HepG2 (cell line): ENCODE data around the gene GSDME. TPM values are rescaled to one million over a fixed set of nuclear protein-coding genes. Genes with fewer than 3 reads are reported as not detected.

Experiments used
- FOXK2 ChIP-seq: fragments of 450-650 bp; IDR thresholded peaks from 2 replicates; pipeline ENCODE4 v1.6.1; 2016
- HNRNPUL1 ChIP-seq: fragments of 200-400 bp; formaldehyde crosslinking; IDR thresholded peaks from 2 replicates; pipeline ENCODE4 v1.6.1; 2017; ENCODE audit warnings: low read depth, mild to moderate bottlenecking, low read length, moderate library complexity
- KDM6A ChIP-seq: IDR thresholded peaks from 2 replicates; pipeline ENCODE4 v1.6.1; 2016; ENCODE audit warnings: low read depth
- KMT2B ChIP-seq: IDR thresholded peaks from 2 replicates; pipeline ENCODE4 v1.6.1; 2016; ENCODE audit warnings: missing genetic modification reagents, missing compliant biosample characterization
- MLLT10 ChIP-seq: sonication (generic); formaldehyde crosslinking; IDR thresholded peaks from 2 replicates; pipeline ENCODE4 v1.4.0; 2020; ENCODE audit warnings: missing genetic modification reagents
- MYC ChIP-seq: sonication (generic); formaldehyde crosslinking; IDR thresholded peaks from 2 replicates; pipeline ENCODE4 v1.9.0; 2021; ENCODE audit warnings: missing genetic modification reagents, borderline replicate concordance
- NFYB ChIP-seq: sonication (generic); formaldehyde crosslinking; IDR thresholded peaks from 2 replicates; pipeline ENCODE4 v1.4.0; 2020; ENCODE audit warnings: missing genetic modification reagents
- PAWR ChIP-seq: sonication (generic); formaldehyde crosslinking; IDR thresholded peaks from 2 replicates; pipeline ENCODE4 v1.4.0; 2020; ENCODE audit warnings: missing genetic modification reagents, mild to moderate bottlenecking, borderline replicate concordance
- PRPF4 ChIP-seq: fragments of 200-400 bp; formaldehyde crosslinking; IDR thresholded peaks from 2 replicates; pipeline ENCODE4 v1.6.1; 2016; ENCODE audit warnings: low read length, low read depth; ENCODE audit not compliant: poor library complexity, severe bottlenecking
- RBAK ChIP-seq: sonication (generic); formaldehyde crosslinking; IDR thresholded peaks from 2 replicates; pipeline ENCODE4 v1.5.1; 2020; ENCODE audit warnings: mild to moderate bottlenecking, missing genetic modification reagents
- RFXAP ChIP-seq: sonication (generic); formaldehyde crosslinking; IDR thresholded peaks from 2 replicates; pipeline ENCODE4 v1.4.0; 2020; ENCODE audit warnings: missing genetic modification reagents, borderline replicate concordance
- SETDB1 ChIP-seq: sonication (generic); formaldehyde crosslinking; IDR thresholded peaks from 2 replicates; pipeline ENCODE4 v1.5.1; 2020; ENCODE audit warnings: missing genetic modification reagents, mild to moderate bottlenecking, borderline replicate concordance
- SIN3A ChIP-seq: IDR thresholded peaks from 2 replicates; pipeline ENCODE4 v1.6.1; 2011; ENCODE audit warnings: low read depth, mild to moderate bottlenecking, control low read depth, low read length, borderline replicate concordance
- SRY ChIP-seq: sonication (generic); formaldehyde crosslinking; IDR thresholded peaks from 2 replicates; pipeline ENCODE4 v1.8.0; 2022; ENCODE audit warnings: mild to moderate bottlenecking, missing genetic modification reagents
- U2AF1 ChIP-seq: fragments of 200-400 bp; formaldehyde crosslinking; optimal IDR thresholded peaks from 2 replicates; pipeline ENCODE3; 2017; ENCODE audit warnings: mild to moderate bottlenecking, low read depth, low read length
- ZNF451 ChIP-seq: sonication (generic); formaldehyde crosslinking; IDR thresholded peaks from 2 replicates; pipeline ENCODE4 v1.5.0; 2020; ENCODE audit warnings: mild to moderate bottlenecking, missing genetic modification reagents
- polyA plus RNA-seq, 8 experiments: library from polyadenylated mRNA; depleted of rRNA in 3 of 8; stranded (reverse) in 7 of 8; unstranded in 1 of 8; fragments of >200 nt; fragmentation: Illumina TruSeq in 4 of 8; extraction: Trizol in 4 of 8; gene quantifications; 2 replicates each; pipeline versions ENCODE4 v1.2.1 to v1.2.3, GENCODE V29; 2011 to 2016; ENCODE audit warnings: low read depth in 4 of 8, missing spikeins in 1 of 8, mixed read lengths in 1 of 8; ENCODE audit not compliant: insufficient read depth in 1 of 8
- total RNA-seq, 5 experiments: library from RNA; depleted of rRNA; stranded (reverse); fragments of >200 nt; fragmentation: Illumina TruSeq; extraction: Trizol; gene quantifications; 2 replicates each; pipeline ENCODE4 v1.2.3, GENCODE V29; 2016; ENCODE audit warnings: low read depth in 1 of 5
- TF ChIP-seq, protein P1 (sequence below): sonication (generic); formaldehyde crosslinking; IDR thresholded peaks from one replicate; pipeline ENCODE4 v1.5.1; 2020; ENCODE audit warnings: mild to moderate bottlenecking, missing genetic modification reagents; ENCODE audit errors: not compliant biosample characterization
- TF ChIP-seq, protein P2 (sequence below): sonication (generic); formaldehyde crosslinking; conservative IDR thresholded peaks from 2 replicates; pipeline ENCODE4 v1.5.0; 2020; ENCODE audit warnings: missing genetic modification reagents
- TF ChIP-seq, protein P3 (sequence below): sonication (generic); formaldehyde crosslinking; IDR thresholded peaks from 2 replicates; pipeline ENCODE4 v1.4.0; 2020; ENCODE audit warnings: missing genetic modification reagents, borderline replicate concordance

GSDME gene
- total and polyA plus RNA-seq, 2 of the 13 experiments (the other 11 are each of a cell fraction or from before 2014, with no cell fraction given) = 19.2 to 28.2 TPM

DNA sequence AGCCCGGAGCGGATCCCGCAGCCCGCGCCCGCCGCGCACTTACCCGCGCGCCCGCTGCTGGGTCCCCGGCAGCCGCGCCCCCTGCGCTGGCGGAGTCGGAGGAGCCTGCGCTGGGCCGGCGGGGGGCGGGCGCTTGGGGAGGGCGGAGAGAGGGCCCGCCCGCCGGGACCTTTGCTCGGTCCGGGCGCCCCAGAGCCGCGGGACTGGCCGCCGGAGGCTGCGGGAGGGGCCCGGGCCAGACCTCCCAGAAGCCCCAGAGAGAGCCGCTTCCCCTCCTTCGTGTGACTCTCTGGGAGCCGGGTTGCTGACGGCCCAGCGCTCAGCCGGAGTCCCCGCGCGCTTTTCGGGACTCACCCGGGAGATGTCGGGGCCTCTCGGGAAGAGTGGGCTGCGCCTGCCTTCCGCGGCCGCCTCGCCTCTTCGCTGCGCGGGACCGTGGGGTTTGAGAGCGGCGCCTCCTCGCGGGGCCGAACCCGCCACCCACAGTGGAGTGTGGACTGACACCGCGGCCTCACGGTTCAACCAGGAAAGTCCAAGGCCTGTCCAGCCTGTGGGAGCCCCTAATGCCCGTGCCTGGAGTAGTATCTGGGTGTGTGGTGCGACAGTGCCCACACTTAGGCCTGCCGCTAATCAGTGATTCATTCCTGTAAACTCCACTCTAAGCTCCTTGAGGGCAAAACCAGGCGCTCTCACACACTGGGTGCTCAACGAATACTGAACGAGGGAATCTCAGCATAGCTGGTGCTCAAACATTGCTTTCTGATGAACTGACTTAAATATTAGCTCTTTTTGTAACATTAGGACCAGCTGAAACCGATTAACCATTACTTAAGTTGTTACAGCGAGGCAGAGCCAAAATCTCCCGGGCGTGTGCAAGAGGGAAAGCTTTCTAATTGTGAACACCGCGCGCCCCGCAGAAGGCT, at the start of gene GSDME (continued):
- TF ChIP-seq, protein P1, sequence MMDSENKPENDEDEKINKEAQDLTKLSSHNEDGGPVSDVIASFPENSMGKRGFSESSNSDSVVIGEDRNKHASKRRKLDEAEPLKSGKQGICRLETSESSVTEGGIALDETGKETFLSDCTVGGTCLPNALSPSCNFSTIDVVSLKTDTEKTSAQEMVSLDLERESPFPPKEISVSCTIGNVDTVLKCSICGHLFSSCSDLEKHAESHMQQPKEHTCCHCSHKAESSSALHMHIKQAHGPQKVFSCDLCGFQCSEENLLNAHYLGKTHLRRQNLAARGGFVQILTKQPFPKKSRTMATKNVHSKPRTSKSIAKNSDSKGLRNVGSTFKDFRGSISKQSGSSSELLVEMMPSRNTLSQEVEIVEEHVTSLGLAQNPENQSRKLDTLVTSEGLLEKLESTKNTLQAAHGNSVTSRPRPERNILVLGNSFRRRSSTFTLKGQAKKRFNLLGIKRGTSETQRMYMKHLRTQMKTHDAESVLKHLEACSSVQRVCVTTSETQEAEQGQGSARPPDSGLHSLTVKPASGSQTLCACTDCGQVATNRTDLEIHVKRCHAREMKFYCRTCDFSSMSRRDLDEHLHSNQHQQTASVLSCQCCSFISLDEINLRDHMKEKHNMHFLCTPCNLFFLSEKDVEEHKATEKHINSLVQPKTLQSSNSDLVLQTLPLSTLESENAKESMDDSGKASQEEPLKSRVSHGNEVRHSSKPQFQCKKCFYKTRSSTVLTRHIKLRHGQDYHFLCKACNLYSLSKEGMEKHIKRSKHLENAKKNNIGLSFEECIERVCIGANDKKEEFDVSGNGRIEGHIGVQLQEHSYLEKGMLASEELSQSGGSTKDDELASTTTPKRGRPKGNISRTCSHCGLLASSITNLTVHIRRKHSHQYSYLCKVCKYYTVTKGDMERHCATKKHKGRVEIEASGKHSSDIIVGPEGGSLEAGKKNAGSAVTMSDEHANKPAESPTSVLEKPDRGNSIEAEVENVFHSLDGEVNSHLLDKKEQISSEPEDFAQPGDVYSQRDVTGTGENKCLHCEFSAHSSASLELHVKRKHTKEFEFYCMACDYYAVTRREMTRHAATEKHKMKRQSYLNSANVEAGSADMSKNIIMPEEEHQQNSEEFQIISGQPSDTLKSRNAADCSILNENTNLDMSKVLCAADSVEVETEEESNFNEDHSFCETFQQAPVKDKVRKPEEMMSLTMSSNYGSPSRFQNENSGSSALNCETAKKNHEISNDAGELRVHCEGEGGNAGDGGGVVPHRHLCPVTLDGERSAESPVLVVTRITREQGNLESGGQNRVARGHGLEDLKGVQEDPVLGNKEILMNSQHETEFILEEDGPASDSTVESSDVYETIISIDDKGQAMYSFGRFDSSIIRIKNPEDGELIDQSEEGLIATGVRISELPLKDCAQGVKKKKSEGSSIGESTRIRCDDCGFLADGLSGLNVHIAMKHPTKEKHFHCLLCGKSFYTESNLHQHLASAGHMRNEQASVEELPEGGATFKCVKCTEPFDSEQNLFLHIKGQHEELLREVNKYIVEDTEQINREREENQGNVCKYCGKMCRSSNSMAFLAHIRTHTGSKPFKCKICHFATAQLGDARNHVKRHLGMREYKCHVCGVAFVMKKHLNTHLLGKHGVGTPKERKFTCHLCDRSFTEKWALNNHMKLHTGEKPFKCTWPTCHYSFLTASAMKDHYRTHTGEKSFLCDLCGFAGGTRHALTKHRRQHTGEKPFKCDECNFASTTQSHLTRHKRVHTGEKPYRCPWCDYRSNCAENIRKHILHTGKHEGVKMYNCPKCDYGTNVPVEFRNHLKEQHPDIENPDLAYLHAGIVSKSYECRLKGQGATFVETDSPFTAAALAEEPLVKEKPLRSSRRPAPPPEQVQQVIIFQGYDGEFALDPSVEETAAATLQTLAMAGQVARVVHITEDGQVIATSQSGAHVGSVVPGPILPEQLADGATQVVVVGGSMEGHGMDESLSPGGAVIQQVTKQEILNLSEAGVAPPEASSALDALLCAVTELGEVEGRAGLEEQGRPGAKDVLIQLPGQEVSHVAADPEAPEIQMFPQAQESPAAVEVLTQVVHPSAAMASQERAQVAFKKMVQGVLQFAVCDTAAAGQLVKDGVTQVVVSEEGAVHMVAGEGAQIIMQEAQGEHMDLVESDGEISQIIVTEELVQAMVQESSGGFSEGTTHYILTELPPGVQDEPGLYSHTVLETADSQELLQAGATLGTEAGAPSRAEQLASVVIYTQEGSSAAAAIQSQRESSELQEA = no peak
- TF ChIP-seq U2AF1 = no peak
- no peak for TF ChIP-seq PRPF4
- TF ChIP-seq MLLT10 (CRISPR knock-in tag) = no peak
- no peak for TF ChIP-seq ZNF451 (CRISPR knock-in tag)
- TF ChIP-seq, protein P2, sequence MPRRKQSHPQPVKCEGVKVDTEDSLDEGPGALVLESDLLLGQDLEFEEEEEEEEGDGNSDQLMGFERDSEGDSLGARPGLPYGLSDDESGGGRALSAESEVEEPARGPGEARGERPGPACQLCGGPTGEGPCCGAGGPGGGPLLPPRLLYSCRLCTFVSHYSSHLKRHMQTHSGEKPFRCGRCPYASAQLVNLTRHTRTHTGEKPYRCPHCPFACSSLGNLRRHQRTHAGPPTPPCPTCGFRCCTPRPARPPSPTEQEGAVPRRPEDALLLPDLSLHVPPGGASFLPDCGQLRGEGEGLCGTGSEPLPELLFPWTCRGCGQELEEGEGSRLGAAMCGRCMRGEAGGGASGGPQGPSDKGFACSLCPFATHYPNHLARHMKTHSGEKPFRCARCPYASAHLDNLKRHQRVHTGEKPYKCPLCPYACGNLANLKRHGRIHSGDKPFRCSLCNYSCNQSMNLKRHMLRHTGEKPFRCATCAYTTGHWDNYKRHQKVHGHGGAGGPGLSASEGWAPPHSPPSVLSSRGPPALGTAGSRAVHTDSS (CRISPR knock-in tag) = no peak
- TF ChIP-seq KMT2B (CRISPR knock-in tag) = no peak
- no peak for TF ChIP-seq PAWR (CRISPR knock-in tag)
- TF ChIP-seq SETDB1 (CRISPR knock-in tag) = no peak
- no peak for TF ChIP-seq FOXK2
- TF ChIP-seq MYC (CRISPR knock-in tag) = no peak
- TF ChIP-seq KDM6A (CRISPR knock-in tag) = no peak
- no peak for TF ChIP-seq RBAK (CRISPR knock-in tag)
- TF ChIP-seq, protein P3, sequence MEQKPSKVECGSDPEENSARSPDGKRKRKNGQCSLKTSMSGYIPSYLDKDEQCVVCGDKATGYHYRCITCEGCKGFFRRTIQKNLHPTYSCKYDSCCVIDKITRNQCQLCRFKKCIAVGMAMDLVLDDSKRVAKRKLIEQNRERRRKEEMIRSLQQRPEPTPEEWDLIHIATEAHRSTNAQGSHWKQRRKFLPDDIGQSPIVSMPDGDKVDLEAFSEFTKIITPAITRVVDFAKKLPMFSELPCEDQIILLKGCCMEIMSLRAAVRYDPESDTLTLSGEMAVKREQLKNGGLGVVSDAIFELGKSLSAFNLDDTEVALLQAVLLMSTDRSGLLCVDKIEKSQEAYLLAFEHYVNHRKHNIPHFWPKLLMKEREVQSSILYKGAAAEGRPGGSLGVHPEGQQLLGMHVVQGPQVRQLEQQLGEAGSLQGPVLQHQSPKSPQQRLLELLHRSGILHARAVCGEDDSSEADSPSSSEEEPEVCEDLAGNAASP = no peak
- TF ChIP-seq SRY (CRISPR knock-in tag) = no peak
- no peak for TF ChIP-seq HNRNPUL1
- no peak; the same call in 1 of the 2 replicates for TF ChIP-seq NFYB (CRISPR knock-in tag)
- TF ChIP-seq SIN3A = no peak
- TF ChIP-seq RFXAP (CRISPR knock-in tag) = no peak
